ENCODE data around the gene CHRNA5.

DNA sequence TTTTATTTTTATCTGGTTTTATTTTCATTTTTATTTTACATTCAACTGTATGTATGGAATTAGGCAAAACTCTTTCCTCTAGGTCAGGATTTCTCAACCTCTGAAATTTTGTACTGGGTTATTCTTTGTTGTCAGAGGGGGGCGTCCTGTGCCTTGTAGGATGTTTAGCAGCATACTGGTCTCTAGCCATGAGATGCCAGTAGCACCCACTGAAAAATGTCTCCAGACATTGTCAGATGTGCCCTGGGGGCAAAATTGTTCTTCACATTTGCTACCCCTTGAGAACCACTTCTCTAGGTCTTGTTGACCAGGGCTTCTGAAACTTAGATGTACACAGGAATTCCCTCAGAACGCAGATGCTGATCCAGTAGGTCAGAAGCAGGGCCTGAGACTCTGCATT, 5.4 kb downstream of the CHRNA5 start:
- TF ChIP-seq POLR2AphosphoS5 (IDR thresholded peaks at IDR 0.05) (no peak), CTCF (IDR thresholded peaks at IDR 0.05; ENCODE audit: poor library complexity, severe bottlenecking) (no peak), SMC3 (conservative IDR thresholded peaks at IDR 0.05; ENCODE audit: poor library complexity) (no peak), EP300 (conservative IDR thresholded peaks at IDR 0.05; ENCODE audit: poor library complexity, severe bottlenecking) (no peak), TAF1 (IDR thresholded peaks at IDR 0.05; ENCODE audit: low read depth) (no peak), REST (IDR thresholded peaks at IDR 0.05; ENCODE audit: borderline replicate concordance) (no peak), EZH2 (IDR thresholded peaks at IDR 0.05; ENCODE audit: borderline replicate concordance, insufficient read depth, low read length, poor library complexity, severe bottlenecking) (no peak), MXI1 (conservative IDR thresholded peaks at IDR 0.05; ENCODE audit: poor library complexity, severe bottlenecking) (no peak)
